A549 (cell line): Measurements from ENCODE around the gene RCBTB2.

Source experiments
- CEBPB ChIP-seq, 2 experiments: fragments of >200 bp in 1 of 2; sonication (Bioruptor Twin) in 1 of 2; formaldehyde crosslinking in 1 of 2; IDR thresholded peaks; 2 replicates each; pipeline ENCODE4 v1.6.1; 2012 to 2016
- JUN ChIP-seq, 2 experiments: fragments of >200 bp; sonication (Bioruptor Twin); formaldehyde crosslinking; IDR thresholded peaks; 2 replicates in 1 of 2; 3 replicates in 1 of 2; pipeline ENCODE4 v1.6.1; 2016 to 2017
- MYC ChIP-seq: IDR thresholded peaks from 2 replicates; pipeline ENCODE4 v1.6.1; 2012; ENCODE audit warnings: mild to moderate bottlenecking, inconsistent platforms, low read length, improper control_type of control experiment, borderline replicate concordance
- NFE2L2 ChIP-seq: fragments of 150-350 bp; conservative IDR thresholded peaks from 2 replicates; pipeline ENCODE4 v1.6.1; 2014; ENCODE audit warnings: low read length
- NR3C1 ChIP-seq: fragments of >200 bp; sonication (Bioruptor Twin); formaldehyde crosslinking; IDR thresholded peaks from 3 replicates; pipeline ENCODE4 v1.6.1; 2017
- POLR2A ChIP-seq: IDR thresholded peaks from 2 replicates; pipeline ENCODE4 v1.6.1; 2012; ENCODE audit warnings: mild to moderate bottlenecking, low read length
- RAD21 ChIP-seq, 2 experiments: fragments of >200 bp in 1 of 2; sonication (Bioruptor Twin) in 1 of 2; formaldehyde crosslinking in 1 of 2; IDR thresholded peaks in 1 of 2; conservative IDR thresholded peaks in 1 of 2; 2 replicates in 1 of 2; 3 replicates in 1 of 2; pipeline ENCODE4 v1.6.1; 2012 to 2018; ENCODE audit warnings: inconsistent platforms in 1 of 2
- RFX5 ChIP-seq: fragments of 450-650 bp; IDR thresholded peaks from 2 replicates; pipeline ENCODE4 v1.7.1; 2014; ENCODE audit warnings: antibody characterized with exemption, mild to moderate bottlenecking, moderate library complexity
- RNF2 ChIP-seq: fragments of 200-600 bp; sonication (generic); IDR thresholded peaks from 2 replicates; pipeline ENCODE4 v1.6.1; 2016; ENCODE audit warnings: low read depth, mild to moderate bottlenecking, antibody characterized with exemption, moderate library complexity, borderline replicate concordance
- USF2 ChIP-seq: fragments of 450-650 bp; IDR thresholded peaks from 2 replicates; pipeline ENCODE4 v1.6.1; 2014; ENCODE audit warnings: antibody characterized with exemption
- TF ChIP-seq, protein P1 (sequence below): fragments of >200 bp; sonication (Bioruptor Twin); formaldehyde crosslinking; IDR thresholded peaks from 3 replicates; pipeline ENCODE4 v1.5.1; 2016
- TF ChIP-seq, protein P2 (sequence below): fragments of 200-600 bp; sonication (generic); IDR thresholded peaks from 2 replicates; pipeline ENCODE4 v1.6.1; 2016; ENCODE audit warnings: antibody characterized with exemption, mild to moderate bottlenecking, moderate library complexity

DNA sequence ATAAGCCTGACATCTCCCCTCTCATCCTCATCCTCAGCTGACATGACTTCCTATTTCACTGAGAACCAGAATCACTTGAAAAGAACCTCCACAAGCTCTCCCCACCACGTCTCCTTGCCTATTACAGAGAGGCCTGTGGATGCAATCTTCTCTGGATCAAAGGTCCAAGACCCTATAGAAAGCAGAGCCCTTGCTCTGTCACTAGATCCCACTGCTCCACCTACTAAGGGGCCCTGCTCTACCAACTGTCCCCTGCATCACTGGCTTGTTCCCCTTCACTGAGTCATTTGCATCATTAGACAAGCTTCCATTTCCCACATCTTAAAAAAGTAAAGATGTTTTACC lies 40.8 kb downstream of the RCBTB2 start:
- TF ChIP-seq, protein P1, sequence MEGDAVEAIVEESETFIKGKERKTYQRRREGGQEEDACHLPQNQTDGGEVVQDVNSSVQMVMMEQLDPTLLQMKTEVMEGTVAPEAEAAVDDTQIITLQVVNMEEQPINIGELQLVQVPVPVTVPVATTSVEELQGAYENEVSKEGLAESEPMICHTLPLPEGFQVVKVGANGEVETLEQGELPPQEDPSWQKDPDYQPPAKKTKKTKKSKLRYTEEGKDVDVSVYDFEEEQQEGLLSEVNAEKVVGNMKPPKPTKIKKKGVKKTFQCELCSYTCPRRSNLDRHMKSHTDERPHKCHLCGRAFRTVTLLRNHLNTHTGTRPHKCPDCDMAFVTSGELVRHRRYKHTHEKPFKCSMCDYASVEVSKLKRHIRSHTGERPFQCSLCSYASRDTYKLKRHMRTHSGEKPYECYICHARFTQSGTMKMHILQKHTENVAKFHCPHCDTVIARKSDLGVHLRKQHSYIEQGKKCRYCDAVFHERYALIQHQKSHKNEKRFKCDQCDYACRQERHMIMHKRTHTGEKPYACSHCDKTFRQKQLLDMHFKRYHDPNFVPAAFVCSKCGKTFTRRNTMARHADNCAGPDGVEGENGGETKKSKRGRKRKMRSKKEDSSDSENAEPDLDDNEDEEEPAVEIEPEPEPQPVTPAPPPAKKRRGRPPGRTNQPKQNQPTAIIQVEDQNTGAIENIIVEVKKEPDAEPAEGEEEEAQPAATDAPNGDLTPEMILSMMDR: no peak
- TF ChIP-seq, protein P2, sequence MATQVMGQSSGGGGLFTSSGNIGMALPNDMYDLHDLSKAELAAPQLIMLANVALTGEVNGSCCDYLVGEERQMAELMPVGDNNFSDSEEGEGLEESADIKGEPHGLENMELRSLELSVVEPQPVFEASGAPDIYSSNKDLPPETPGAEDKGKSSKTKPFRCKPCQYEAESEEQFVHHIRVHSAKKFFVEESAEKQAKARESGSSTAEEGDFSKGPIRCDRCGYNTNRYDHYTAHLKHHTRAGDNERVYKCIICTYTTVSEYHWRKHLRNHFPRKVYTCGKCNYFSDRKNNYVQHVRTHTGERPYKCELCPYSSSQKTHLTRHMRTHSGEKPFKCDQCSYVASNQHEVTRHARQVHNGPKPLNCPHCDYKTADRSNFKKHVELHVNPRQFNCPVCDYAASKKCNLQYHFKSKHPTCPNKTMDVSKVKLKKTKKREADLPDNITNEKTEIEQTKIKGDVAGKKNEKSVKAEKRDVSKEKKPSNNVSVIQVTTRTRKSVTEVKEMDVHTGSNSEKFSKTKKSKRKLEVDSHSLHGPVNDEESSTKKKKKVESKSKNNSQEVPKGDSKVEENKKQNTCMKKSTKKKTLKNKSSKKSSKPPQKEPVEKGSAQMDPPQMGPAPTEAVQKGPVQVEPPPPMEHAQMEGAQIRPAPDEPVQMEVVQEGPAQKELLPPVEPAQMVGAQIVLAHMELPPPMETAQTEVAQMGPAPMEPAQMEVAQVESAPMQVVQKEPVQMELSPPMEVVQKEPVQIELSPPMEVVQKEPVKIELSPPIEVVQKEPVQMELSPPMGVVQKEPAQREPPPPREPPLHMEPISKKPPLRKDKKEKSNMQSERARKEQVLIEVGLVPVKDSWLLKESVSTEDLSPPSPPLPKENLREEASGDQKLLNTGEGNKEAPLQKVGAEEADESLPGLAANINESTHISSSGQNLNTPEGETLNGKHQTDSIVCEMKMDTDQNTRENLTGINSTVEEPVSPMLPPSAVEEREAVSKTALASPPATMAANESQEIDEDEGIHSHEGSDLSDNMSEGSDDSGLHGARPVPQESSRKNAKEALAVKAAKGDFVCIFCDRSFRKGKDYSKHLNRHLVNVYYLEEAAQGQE: no peak
- no peak for TF ChIP-seq POLR2A
- TF ChIP-seq NR3C1: no peak
- no peak for TF ChIP-seq RNF2
- TF ChIP-seq JUN (IDR thresholded peaks at IDR 0.05): no peak
- no peak for TF ChIP-seq CEBPB (IDR thresholded peaks at IDR 0.05)
- TF ChIP-seq RFX5: no peak
- no peak for TF ChIP-seq MYC
- no peak for TF ChIP-seq USF2
- TF ChIP-seq RAD21 (conservative IDR thresholded peaks at IDR 0.05 in 1 of 2, IDR thresholded peaks at IDR 0.05 in 1 of 2): no peak
- no peak for TF ChIP-seq NFE2L2
